ENCODE data around the gene GMDS.

The GMDS gene

DNA sequence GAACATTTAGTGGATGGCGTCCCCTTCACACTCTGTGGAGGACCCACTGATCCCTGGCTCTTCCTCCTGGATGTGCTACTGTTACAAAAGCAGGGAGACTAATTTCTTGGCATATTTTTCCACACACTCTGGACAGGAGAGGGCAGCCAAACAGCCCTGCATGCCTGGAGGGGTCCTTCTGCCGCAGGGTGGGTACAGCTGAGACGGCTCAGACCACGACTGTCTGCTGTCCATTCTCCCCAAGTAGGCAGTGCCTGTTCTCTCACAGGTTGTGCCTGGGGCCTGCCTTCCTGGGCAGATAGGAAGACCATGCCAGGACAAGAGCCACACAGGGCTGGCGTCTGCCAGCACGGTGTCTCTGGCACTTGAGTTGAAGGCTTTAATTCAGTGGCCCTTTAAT is 375.6 kb downstream of the GMDS start:
- TF ChIP-seq, protein P1, sequence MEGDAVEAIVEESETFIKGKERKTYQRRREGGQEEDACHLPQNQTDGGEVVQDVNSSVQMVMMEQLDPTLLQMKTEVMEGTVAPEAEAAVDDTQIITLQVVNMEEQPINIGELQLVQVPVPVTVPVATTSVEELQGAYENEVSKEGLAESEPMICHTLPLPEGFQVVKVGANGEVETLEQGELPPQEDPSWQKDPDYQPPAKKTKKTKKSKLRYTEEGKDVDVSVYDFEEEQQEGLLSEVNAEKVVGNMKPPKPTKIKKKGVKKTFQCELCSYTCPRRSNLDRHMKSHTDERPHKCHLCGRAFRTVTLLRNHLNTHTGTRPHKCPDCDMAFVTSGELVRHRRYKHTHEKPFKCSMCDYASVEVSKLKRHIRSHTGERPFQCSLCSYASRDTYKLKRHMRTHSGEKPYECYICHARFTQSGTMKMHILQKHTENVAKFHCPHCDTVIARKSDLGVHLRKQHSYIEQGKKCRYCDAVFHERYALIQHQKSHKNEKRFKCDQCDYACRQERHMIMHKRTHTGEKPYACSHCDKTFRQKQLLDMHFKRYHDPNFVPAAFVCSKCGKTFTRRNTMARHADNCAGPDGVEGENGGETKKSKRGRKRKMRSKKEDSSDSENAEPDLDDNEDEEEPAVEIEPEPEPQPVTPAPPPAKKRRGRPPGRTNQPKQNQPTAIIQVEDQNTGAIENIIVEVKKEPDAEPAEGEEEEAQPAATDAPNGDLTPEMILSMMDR (IDR thresholded peaks at IDR 0.05; ENCODE audit: borderline replicate concordance, insufficient read depth, low read depth, low read length): no peak
- H3K4me3 ChIP-seq (ENCODE audit: low read depth, low read length): no peak overlapping the region

DNA sequence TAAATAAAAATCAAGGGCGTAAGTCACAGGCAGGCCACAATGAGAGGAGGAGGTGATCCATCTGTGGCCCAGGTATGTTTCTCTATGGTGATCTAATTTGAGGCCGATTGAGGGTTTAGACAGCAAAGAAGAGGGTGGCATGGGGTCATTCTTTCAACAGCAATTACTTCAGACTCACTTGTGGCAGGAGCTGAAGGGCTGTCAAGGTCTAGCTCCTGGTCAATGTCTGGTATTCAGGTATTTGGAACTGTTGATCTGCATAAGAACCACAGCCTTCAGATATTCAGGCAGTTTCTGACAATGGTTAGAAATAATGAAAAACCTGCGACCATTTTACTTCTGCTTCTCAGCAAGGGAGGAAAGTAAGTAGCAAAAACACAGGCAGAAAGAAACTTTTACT is 376.1 kb downstream of the GMDS start:
- TF ChIP-seq, protein P1 (IDR thresholded peaks at IDR 0.05; ENCODE audit: borderline replicate concordance, insufficient read depth, low read depth, low read length): no peak
- H3K4me3 ChIP-seq (ENCODE audit: low read depth, low read length): no peak overlapping the region

DNA sequence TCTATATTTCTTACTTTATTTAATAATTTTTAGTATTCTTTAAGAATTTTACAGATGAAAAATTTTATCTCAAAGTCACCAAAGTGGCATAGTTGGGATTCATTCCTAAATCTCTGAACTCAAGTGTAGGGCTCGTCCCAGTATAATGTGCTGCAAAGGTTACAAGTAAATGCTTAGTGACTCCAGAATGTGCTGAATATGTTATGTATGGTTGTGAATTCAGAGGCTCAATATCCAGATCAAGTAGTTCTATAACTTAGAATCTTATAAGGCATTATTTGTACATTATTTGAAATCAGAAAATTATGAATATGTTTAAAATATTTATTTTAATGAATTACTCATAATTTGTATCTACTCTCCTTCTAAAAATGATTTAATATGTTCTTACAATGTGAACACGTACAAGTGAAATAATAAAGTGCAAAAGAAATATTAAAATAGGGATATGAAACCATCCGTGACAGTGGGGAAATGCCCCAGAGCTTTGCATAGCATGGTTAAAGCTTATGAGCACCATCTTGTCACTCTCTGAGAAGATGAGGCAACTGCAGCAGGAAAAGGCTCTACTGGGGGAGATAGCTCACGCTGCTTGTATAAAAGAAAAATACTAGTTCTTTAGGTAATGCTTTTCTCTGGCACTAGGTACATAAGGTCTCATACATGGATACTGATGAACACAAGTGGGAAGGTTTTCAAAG is 376.7 kb downstream of the GMDS start:
- TF ChIP-seq, protein P1 (IDR thresholded peaks at IDR 0.05; ENCODE audit: borderline replicate concordance, insufficient read depth, low read depth, low read length): no peak
- H3K4me3 ChIP-seq (ENCODE audit: low read depth, low read length): no peak overlapping the region

DNA sequence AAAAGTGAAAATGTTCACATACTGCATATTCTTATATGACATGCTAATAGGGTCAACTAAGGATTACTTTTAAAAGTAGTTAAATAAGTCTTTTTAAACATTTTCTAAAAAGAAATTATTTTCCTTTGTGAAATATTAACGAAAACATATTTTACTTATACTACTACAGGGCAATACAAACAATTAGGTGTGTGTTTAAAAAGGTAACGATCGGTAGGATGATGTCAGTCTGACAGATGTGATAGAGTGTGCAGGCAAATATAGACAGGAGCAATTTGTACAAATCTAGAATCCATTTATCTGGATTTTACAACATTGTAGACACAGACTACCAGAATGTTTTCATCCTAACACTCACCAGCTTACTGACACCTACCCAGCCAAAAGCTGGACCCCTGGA is 378.2 kb downstream of the GMDS start:
- TF ChIP-seq, protein P1 (IDR thresholded peaks at IDR 0.05; ENCODE audit: borderline replicate concordance, insufficient read depth, low read depth, low read length): no peak

DNA sequence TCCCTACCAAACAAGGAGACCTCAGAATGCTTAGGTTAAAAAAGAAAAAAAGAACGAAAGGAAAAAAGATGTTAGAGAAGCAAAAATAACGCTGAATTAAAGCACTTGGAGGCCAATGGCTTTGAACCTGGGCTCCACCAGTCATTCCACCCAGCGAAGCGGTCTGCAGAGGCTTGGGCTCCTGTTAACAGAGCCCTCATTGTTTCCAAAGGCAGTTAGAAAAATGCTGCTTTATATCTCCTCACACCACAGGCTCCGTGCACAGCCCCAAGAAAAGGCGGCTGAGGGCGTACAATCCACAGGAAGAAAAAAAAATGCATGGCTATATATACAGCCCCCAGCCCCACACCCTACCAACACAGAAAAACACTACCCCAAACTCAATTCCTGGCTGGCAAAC is 379.8 kb downstream of the GMDS start:
- no peak overlapping the region for H3K4me3 ChIP-seq (ENCODE audit: low read depth, low read length)
- TF ChIP-seq, protein P1 (IDR thresholded peaks at IDR 0.05; ENCODE audit: borderline replicate concordance, insufficient read depth, low read depth, low read length): no peak

More for the DNA sequence above, 378.2 kb downstream of the GMDS start:
- H3K4me3 ChIP-seq (ENCODE audit: low read depth, low read length): no peak overlapping the region

DNA sequence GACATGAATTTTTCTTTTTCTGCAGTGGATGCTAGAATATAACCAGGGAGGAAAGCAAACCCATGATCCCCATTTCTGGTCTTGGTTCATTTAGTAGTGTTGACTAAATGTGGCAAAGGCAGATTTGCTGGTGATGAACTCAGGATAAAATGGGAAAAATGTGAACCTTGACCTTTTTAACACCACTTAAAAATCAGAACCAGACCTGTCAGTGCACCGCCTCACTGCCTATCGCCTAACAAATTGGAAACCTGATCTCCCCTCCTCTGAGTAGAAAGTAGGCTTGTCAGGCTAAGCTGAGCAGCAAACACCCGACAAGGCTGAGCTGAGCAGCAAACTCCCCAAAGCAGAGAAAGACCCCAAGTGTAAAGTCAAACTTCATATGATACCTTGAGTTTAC is 380.9 kb downstream of the GMDS start:
- TF ChIP-seq, protein P1 (IDR thresholded peaks at IDR 0.05; ENCODE audit: borderline replicate concordance, insufficient read depth, low read depth, low read length): no peak
- H3K4me3 ChIP-seq (ENCODE audit: low read depth, low read length): no peak overlapping the region

DNA sequence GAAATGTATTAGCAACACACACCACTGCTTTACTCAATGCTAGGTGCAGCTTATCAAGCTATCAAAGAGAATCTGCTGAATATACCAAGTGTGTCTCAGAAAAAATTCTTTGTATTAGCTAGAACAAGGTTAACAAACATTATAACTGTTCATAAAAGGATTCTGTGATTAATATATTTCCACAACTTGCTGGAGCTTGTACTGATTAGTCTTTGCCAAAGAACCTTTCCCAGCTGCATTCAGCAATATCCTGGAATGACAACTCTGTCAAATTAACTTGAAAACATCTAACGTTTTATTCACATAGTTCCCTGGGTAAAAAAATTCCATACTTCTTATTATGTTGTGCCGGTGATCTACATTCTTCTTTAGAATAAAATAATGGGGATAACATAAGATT is 383.0 kb downstream of the GMDS start:
- TF ChIP-seq, protein P1 (IDR thresholded peaks at IDR 0.05; ENCODE audit: borderline replicate concordance, insufficient read depth, low read depth, low read length): no peak
- H3K4me3 ChIP-seq (ENCODE audit: low read depth, low read length): no peak overlapping the region
